ENCODE data around the gene GNAL.

GNAL gene

DNA sequence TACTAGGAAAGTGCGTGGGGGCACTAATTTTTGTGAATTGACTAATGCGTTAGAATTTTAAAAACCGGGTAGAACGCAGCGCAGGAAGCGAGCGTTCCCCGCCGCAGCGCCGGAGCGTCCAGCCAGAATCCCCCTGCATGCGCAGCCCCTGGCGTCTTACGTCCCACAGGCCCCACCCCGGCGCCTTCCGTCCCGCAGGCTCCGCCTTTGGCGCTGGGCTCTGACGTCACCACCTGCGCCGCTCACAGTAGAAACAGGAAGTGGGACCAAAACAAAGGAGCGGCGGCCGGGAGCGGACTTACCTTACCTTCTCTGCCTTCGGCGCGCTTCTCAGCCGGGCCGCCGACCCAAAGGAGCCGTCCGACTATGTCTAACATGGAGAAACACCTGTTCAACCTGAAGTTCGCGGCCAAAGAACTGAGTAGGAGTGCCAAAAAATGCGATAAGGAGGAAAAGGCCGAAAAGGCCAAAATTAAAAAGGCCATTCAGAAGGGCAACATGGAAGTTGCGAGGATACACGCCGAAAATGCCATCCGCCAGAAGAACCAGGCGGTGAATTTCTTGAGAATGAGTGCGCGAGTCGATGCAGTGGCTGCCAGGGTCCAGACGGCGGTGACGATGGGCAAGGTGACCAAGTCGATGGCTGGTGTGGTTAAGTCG lies 162.2 kb downstream of the GNAL start, which contains the start of gene CHMP1B (continued):
- TF ChIP-seq, protein P1, sequence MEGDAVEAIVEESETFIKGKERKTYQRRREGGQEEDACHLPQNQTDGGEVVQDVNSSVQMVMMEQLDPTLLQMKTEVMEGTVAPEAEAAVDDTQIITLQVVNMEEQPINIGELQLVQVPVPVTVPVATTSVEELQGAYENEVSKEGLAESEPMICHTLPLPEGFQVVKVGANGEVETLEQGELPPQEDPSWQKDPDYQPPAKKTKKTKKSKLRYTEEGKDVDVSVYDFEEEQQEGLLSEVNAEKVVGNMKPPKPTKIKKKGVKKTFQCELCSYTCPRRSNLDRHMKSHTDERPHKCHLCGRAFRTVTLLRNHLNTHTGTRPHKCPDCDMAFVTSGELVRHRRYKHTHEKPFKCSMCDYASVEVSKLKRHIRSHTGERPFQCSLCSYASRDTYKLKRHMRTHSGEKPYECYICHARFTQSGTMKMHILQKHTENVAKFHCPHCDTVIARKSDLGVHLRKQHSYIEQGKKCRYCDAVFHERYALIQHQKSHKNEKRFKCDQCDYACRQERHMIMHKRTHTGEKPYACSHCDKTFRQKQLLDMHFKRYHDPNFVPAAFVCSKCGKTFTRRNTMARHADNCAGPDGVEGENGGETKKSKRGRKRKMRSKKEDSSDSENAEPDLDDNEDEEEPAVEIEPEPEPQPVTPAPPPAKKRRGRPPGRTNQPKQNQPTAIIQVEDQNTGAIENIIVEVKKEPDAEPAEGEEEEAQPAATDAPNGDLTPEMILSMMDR (tag by site-specific recombination; IDR thresholded peaks at IDR 0.05): peak; percentile 15; the same call in 1 of the 2 replicates
- TF ChIP-seq, protein P2, sequence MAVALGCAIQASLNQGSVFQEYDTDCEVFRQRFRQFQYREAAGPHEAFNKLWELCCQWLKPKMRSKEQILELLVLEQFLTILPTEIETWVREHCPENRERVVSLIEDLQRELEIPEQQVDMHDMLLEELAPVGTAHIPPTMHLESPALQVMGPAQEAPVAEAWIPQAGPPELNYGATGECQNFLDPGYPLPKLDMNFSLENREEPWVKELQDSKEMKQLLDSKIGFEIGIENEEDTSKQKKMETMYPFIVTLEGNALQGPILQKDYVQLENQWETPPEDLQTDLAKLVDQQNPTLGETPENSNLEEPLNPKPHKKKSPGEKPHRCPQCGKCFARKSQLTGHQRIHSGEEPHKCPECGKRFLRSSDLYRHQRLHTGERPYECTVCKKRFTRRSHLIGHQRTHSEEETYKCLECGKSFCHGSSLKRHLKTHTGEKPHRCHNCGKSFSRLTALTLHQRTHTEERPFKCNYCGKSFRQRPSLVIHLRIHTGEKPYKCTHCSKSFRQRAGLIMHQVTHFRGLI (tag by site-specific recombination; IDR thresholded peaks at IDR 0.05): no peak
- TF ChIP-seq, protein P3, sequence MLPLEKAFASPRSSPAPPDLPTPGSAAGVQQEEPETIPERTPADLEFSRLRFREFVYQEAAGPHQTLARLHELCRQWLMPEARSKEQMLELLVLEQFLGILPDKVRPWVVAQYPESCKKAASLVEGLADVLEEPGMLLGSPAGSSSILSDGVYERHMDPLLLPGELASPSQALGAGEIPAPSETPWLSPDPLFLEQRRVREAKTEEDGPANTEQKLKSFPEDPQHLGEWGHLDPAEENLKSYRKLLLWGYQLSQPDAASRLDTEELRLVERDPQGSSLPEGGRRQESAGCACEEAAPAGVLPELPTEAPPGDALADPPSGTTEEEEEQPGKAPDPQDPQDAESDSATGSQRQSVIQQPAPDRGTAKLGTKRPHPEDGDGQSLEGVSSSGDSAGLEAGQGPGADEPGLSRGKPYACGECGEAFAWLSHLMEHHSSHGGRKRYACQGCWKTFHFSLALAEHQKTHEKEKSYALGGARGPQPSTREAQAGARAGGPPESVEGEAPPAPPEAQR (tag by site-specific recombination; IDR thresholded peaks at IDR 0.05): no peak
- TF ChIP-seq ZNF473 (tag by site-specific recombination; IDR thresholded peaks at IDR 0.05): no peak
- TF ChIP-seq ZNF341 (tag by site-specific recombination; IDR thresholded peaks at IDR 0.05; ENCODE audit: low read depth): no peak
- TF ChIP-seq, protein P4, sequence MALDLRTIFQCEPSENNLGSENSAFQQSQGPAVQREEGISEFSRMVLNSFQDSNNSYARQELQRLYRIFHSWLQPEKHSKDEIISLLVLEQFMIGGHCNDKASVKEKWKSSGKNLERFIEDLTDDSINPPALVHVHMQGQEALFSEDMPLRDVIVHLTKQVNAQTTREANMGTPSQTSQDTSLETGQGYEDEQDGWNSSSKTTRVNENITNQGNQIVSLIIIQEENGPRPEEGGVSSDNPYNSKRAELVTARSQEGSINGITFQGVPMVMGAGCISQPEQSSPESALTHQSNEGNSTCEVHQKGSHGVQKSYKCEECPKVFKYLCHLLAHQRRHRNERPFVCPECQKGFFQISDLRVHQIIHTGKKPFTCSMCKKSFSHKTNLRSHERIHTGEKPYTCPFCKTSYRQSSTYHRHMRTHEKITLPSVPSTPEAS (tag by site-specific recombination; IDR thresholded peaks at IDR 0.05): no peak
- TF ChIP-seq RBAK (tag by site-specific recombination; IDR thresholded peaks at IDR 0.05): no peak
- no peak for TF ChIP-seq MEIS1 (CRISPR knock-in tag; IDR thresholded peaks at IDR 0.05; ENCODE audit: borderline replicate concordance)
- no peak for TF ChIP-seq ZNF623 (tag by site-specific recombination; IDR thresholded peaks at IDR 0.05)
- TF ChIP-seq ZNF629 (tag by site-specific recombination; IDR thresholded peaks at IDR 0.05): peak; percentile 92
- no peak for TF ChIP-seq YY2 (tag by site-specific recombination; IDR thresholded peaks at IDR 0.05)
- TF ChIP-seq ZNF24 (tag by site-specific recombination; IDR thresholded peaks at IDR 0.05): no peak
- TF ChIP-seq, protein P5, sequence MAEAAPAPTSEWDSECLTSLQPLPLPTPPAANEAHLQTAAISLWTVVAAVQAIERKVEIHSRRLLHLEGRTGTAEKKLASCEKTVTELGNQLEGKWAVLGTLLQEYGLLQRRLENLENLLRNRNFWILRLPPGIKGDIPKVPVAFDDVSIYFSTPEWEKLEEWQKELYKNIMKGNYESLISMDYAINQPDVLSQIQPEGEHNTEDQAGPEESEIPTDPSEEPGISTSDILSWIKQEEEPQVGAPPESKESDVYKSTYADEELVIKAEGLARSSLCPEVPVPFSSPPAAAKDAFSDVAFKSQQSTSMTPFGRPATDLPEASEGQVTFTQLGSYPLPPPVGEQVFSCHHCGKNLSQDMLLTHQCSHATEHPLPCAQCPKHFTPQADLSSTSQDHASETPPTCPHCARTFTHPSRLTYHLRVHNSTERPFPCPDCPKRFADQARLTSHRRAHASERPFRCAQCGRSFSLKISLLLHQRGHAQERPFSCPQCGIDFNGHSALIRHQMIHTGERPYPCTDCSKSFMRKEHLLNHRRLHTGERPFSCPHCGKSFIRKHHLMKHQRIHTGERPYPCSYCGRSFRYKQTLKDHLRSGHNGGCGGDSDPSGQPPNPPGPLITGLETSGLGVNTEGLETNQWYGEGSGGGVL (tag by site-specific recombination; IDR thresholded peaks at IDR 0.05): no peak
- no peak for TF ChIP-seq ZNF561 (tag by site-specific recombination; IDR thresholded peaks at IDR 0.05; ENCODE audit: borderline replicate concordance)
- TF ChIP-seq ZNF174 (tag by site-specific recombination; IDR thresholded peaks at IDR 0.05): no peak
- no peak; the same call in 1 of the 2 replicates for TF ChIP-seq ZNF501 (tag by site-specific recombination; IDR thresholded peaks at IDR 0.05)
- no peak for TF ChIP-seq ZNF350 (tag by site-specific recombination; IDR thresholded peaks at IDR 0.05)
- TF ChIP-seq ZBTB21 (tag by site-specific recombination; IDR thresholded peaks at IDR 0.05): peak; percentile 78
- peak; percentile 70 for TF ChIP-seq ZNF335 (tag by site-specific recombination; conservative IDR thresholded peaks at IDR 0.05)
- TF ChIP-seq KLF1 (tag by site-specific recombination; IDR thresholded peaks at IDR 0.05): peak; percentile 59
- TF ChIP-seq FEZF1 (tag by site-specific recombination; IDR thresholded peaks at IDR 0.05): no peak
- 0 out of 2 replicates have a peak, but pooled peaks have one; percentile 28 for TF ChIP-seq KLF10 (tag by site-specific recombination; IDR thresholded peaks at IDR 0.05)
- TF ChIP-seq, protein P6, sequence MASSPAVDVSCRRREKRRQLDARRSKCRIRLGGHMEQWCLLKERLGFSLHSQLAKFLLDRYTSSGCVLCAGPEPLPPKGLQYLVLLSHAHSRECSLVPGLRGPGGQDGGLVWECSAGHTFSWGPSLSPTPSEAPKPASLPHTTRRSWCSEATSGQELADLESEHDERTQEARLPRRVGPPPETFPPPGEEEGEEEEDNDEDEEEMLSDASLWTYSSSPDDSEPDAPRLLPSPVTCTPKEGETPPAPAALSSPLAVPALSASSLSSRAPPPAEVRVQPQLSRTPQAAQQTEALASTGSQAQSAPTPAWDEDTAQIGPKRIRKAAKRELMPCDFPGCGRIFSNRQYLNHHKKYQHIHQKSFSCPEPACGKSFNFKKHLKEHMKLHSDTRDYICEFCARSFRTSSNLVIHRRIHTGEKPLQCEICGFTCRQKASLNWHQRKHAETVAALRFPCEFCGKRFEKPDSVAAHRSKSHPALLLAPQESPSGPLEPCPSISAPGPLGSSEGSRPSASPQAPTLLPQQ (tag by site-specific recombination; IDR thresholded peaks at IDR 0.05): peak; percentile 74
- no peak for TF ChIP-seq ZNF37A (tag by site-specific recombination; IDR thresholded peaks at IDR 0.05)
- no peak for TF ChIP-seq ZNF837 (tag by site-specific recombination; IDR thresholded peaks at IDR 0.05)
- no peak for TF ChIP-seq SETDB1 (IDR thresholded peaks at IDR 0.05; ENCODE audit: insufficient read length, low read length)
- TF ChIP-seq SP2 (tag by site-specific recombination; IDR thresholded peaks at IDR 0.05): peak; percentile 70

All from HEK293 (cell line).